IMR-90 (cell line): Measurements from ENCODE around the gene ZNF565.

Experiments used
- CHD1 ChIP-seq: IDR thresholded peaks from 2 replicates; pipeline ENCODE4 v1.6.1; 2012; ENCODE audit warnings: low read depth, low read length, improper control_type of control experiment
- CTCF ChIP-seq: conservative IDR thresholded peaks from 2 replicates; pipeline ENCODE4 v1.5.1; 2012; ENCODE audit warnings: mild to moderate bottlenecking, low read depth, low read length, improper control_type of control experiment
- ELK1 ChIP-seq: fragments of 150-350 bp; IDR thresholded peaks from 2 replicates; pipeline ENCODE4 v1.6.1; 2016; ENCODE audit warnings: low read depth, mild to moderate bottlenecking, low read length, moderate library complexity, borderline replicate concordance
- MAFK ChIP-seq: IDR thresholded peaks from 2 replicates; pipeline ENCODE4 v1.6.1; 2012; ENCODE audit warnings: low read depth, low read length, improper control_type of control experiment
- MAZ ChIP-seq: IDR thresholded peaks from 2 replicates; pipeline ENCODE4 v1.6.1; 2012; ENCODE audit warnings: low read depth, mild to moderate bottlenecking, low read length, improper control_type of control experiment, moderate library complexity, borderline replicate concordance
- MXI1 ChIP-seq: IDR thresholded peaks from 2 replicates; pipeline ENCODE4 v1.6.1; 2012; ENCODE audit warnings: low read depth, mild to moderate bottlenecking, low read length, moderate library complexity, borderline replicate concordance
- POLR2A ChIP-seq: IDR thresholded peaks from 2 replicates; pipeline ENCODE4 v1.6.1; 2012; ENCODE audit warnings: mild to moderate bottlenecking, low read depth, low read length
- RAD21 ChIP-seq: IDR thresholded peaks from 2 replicates; pipeline ENCODE4 v1.6.1; 2012; ENCODE audit warnings: low read length, improper control_type of control experiment
- RFX5 ChIP-seq: IDR thresholded peaks from 2 replicates; pipeline ENCODE4 v1.8.0; 2012; ENCODE audit warnings: low read depth, mild to moderate bottlenecking, low read length, moderate library complexity
- SMC3 ChIP-seq: fragments of 150-350 bp; IDR thresholded peaks from 2 replicates; pipeline ENCODE4 v1.6.1; 2016; ENCODE audit warnings: low read depth, mild to moderate bottlenecking, antibody characterized with exemption, low read length, moderate library complexity
- USF2 ChIP-seq: fragments of 150-350 bp; IDR thresholded peaks from 2 replicates; pipeline ENCODE4 v1.6.1; 2017; ENCODE audit warnings: mild to moderate bottlenecking, antibody characterized with exemption, low read length, low read depth

- no peak for TF ChIP-seq CTCF
- TF ChIP-seq RAD21 = no peak
- TF ChIP-seq CHD1 = no peak
- TF ChIP-seq MAZ = no peak
- TF ChIP-seq RFX5 = no peak
- TF ChIP-seq ELK1 = no peak
- no peak for TF ChIP-seq POLR2A
- no peak for TF ChIP-seq MAFK
- TF ChIP-seq MXI1 = no peak
- no peak for TF ChIP-seq USF2
- no peak for TF ChIP-seq SMC3
Observed at GRCh38 chr19:36149673-36150406, 64.6 kb downstream of the ZNF565 start.
